SK-N-MC (cell line): Measurements from ENCODE around the gene THPO.

ENCODE experiments used
- EZH2 ChIP-seq: fragments of 200-600 bp; sonication (generic); IDR thresholded peaks from one replicate; pipeline ENCODE4 v1.6.1; 2017; ENCODE audit warnings: antibody characterized with exemption
- POLR2AphosphoS5 ChIP-seq: IDR thresholded peaks from 2 replicates; pipeline ENCODE4 v1.6.1; 2012; ENCODE audit warnings: mild to moderate bottlenecking, low read depth, low read length, borderline replicate concordance

DNA sequence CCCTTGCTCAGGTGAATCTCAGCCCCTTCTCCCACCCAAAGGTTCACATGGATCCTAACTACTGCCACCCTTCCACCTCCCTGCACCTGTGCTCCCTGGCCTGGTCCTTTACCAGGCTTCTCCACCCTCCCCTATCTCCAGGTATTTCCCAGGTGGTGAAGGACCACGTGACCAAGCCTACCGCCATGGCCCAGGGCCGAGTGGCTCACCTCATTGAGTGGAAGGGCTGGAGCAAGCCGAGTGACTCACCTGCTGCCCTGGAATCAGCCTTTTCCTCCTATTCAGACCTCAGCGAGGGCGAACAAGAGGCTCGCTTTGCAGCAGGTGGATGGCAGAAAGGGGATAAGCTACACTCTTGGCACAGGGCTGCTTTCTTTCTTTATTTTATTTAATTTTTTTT, 36.1 kb downstream of the THPO start:
- TF ChIP-seq EZH2, result no peak
- no peak for TF ChIP-seq POLR2AphosphoS5
